ENCODE data around the gene GLB1L.

The GLB1L gene

GRCh38 chr2:219218217-219218731 is 27.0 kb downstream of the GLB1L start:
- Histone ChIP-seq H3K4me1 (peaks cover 5% of the 10 kb centered on the region), H3K4me3 (ENCODE audit: low read depth, low read length) (peak overlapping the region; percentile 85), H3K27me3 (no peaks in the 10 kb centered on the region), H3K36me3 (peaks cover 59% of the 10 kb centered on the region), H3K9me3 (no peaks in the 10 kb centered on the region)
- peak; percentile 85 for DNase-seq
- TF ChIP-seq CTCF (IDR thresholded peaks at IDR 0.05; ENCODE audit: low read depth, low read length), result no peak

GRCh38 chr2:219216535-219216915 is 28.7 kb downstream of the GLB1L start:
- Histone ChIP-seq H3K9me3 (no peaks in the 10 kb centered on the region), H3K4me3 (ENCODE audit: low read depth, low read length) (no peak overlapping the region), H3K4me1 (peaks cover 5% of the 10 kb centered on the region), H3K36me3 (peaks cover 71% of the 10 kb centered on the region), H3K27me3 (no peaks in the 10 kb centered on the region)
- TF ChIP-seq CTCF (IDR thresholded peaks at IDR 0.05; ENCODE audit: low read depth, low read length), result no peak
- DNase-seq, result no peak

- no peak for DNase-seq
- TF ChIP-seq CTCF (IDR thresholded peaks at IDR 0.05; ENCODE audit: low read depth, low read length), result no peak
- peaks cover 69% of the 10 kb centered on the region for H3K36me3 ChIP-seq
- H3K27me3 ChIP-seq, result no peaks in the 10 kb centered on the region
- no peaks in the 10 kb centered on the region for H3K9me3 ChIP-seq
- no peak overlapping the region for H3K4me3 ChIP-seq (ENCODE audit: low read depth, low read length)
- peaks cover 5% of the 10 kb centered on the region for H3K4me1 ChIP-seq
Observed at GRCh38 chr2:219215871-219216534, 29.2 kb downstream of the GLB1L start.

- no peak for TF ChIP-seq CTCF (IDR thresholded peaks at IDR 0.05; ENCODE audit: low read depth, low read length)
- H3K4me3 ChIP-seq (ENCODE audit: low read depth, low read length), result no peak overlapping the region
- H3K4me1 ChIP-seq, result peaks cover 5% of the 10 kb centered on the region
- no peaks in the 10 kb centered on the region for H3K27me3 ChIP-seq
- H3K36me3 ChIP-seq, result peaks cover 69% of the 10 kb centered on the region
- DNase-seq, result no peak
- no peaks in the 10 kb centered on the region for H3K9me3 ChIP-seq
Observed at GRCh38 chr2:219214786-219215185, 30.5 kb downstream of the GLB1L start.

- Histone ChIP-seq H3K4me3 (ENCODE audit: low read depth, low read length) (no peak overlapping the region), H3K4me1 (peaks cover 2% of the 10 kb centered on the region), H3K27me3 (no peaks in the 10 kb centered on the region), H3K9me3 (no peaks in the 10 kb centered on the region), H3K36me3 (peaks cover 67% of the 10 kb centered on the region)
- TF ChIP-seq CTCF (IDR thresholded peaks at IDR 0.05; ENCODE audit: low read depth, low read length), result no peak
- no peak for DNase-seq
Observed at GRCh38 chr2:219214141-219214540, 31.1 kb downstream of the GLB1L start.

GRCh38 chr2:219213486-219214071 is 31.7 kb downstream of the GLB1L start:
- Histone ChIP-seq H3K4me1 (no peaks in the 10 kb centered on the region; the same call in 1 of the 2 replicates), H3K27me3 (no peaks in the 10 kb centered on the region), H3K9me3 (no peaks in the 10 kb centered on the region), H3K36me3 (peaks cover 68% of the 10 kb centered on the region), H3K4me3 (ENCODE audit: low read depth, low read length) (no peak overlapping the region)
- TF ChIP-seq CTCF (IDR thresholded peaks at IDR 0.05; ENCODE audit: low read depth, low read length), result no peak
- no peak for DNase-seq
